HG03095 (cell line): ENCODE results near the gene OPRL1.

Experiments
- ATAC-seq: cut with Tn5 transposase; IDR thresholded peaks from one replicate; pipeline ENCODE4 v1.9.1; 2021; ENCODE audit warnings: moderate library complexity; ENCODE audit not compliant: unreplicated experiment

The OPRL1 gene

DNA sequence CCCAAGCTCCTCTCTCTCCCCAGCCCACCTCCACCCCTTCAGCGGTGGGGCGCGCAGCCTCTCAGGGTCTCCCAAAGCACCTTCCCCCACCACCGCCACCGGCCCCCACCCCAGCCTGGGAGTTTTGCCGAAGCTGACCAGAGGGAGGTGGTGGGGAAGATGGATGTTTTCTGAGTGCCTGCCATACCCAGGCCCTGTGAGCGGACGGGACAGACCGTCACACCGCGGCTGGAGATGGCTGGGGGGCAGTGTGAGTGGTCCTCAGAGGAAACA is 38.2 kb upstream of the OPRL1 start:
- no peak for ATAC-seq

DNA sequence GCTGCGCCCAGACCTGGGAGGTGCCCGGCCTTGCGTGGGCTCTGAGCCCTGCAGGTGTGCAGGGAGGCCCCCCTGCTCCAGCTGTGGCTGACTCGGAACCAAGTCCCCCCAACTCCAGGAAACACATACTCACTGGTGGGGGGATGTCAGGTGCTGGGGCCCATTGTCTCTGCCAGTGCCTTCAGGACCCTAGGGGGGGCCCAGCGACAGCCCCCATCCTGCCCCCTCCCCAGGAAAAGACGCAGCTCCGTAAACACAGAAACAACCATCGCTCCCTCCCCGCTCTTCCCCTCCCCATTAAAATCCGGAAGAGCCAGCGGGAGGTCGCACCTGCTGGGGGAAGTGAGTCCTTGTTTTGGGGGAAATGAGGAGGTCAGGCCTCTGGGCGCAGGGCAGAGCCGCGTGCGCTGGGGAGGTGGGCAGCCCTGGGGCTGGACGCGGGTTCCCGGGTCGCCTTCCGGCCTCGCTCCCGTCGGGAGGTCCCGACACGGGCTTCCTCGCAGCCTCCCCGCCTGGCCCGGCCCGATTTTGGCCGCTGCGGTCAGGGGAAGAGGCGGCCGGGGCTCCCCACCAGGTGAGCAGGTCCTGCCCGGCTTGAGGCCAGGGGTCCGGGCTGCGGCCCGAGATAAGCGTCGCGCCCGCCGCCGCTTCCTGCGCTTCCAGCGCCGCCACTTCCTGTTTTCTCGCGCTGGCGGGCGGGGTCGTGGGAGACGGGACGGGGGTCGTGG is 37.7 kb upstream of the OPRL1 start:
- no peak for ATAC-seq

DNA sequence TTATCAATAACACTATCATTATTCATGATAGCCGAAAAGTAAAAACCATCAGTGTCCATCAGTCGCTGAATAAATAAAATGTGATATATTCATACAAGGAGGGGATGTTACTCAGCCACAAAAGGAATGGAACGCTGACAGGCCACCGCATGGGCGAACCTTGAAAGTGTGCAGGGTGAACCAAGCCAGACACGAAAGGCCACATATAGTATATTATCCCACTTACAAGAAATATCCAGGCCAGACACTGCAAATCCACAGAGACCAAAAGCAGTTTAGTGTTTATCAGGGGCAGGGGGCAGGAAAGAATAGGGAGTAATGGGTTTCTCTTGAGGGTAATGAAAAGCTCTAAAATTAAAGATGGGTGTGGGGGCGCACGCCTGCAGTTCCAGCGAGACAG is 36.1 kb upstream of the OPRL1 start:
- ATAC-seq, result no peak

DNA sequence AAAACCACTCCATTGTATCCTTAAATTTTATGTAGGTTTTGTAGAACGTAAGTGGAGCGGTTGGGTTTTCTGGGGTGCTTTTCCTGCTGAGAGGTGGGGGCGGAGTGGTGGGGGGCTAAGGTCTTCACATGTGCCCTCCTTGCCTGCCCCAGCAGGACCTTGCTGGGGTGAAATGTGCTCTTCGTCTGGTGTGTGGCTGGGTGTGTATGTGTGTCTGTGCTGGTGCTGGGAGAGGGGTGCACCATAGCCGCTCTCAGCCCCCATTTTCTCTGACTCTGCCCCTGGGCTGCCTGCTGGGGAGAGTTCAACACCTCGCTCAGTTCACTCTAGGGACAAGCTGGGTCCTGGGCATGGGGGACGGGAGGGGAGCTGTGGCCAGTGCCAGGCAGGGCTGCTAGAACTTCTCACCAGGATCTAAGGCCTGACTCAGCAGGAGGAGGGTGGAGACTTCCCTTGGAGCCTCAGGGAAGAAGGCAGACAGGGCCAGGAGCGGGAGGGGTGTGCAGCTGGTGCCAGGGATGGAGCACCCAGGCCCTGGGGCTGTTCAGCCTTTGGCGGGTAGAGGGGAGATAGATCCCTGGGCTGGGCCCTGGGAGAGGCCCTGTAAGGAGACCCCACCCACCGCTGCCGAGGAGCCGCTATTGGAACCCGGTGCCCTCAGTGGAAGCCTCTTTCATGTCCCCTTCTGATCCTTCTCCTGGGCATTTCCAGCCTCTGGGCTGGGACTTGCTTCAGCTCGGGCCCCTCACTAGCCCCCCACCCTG is 35.2 kb upstream of the OPRL1 start:
- ATAC-seq, result no peak

DNA sequence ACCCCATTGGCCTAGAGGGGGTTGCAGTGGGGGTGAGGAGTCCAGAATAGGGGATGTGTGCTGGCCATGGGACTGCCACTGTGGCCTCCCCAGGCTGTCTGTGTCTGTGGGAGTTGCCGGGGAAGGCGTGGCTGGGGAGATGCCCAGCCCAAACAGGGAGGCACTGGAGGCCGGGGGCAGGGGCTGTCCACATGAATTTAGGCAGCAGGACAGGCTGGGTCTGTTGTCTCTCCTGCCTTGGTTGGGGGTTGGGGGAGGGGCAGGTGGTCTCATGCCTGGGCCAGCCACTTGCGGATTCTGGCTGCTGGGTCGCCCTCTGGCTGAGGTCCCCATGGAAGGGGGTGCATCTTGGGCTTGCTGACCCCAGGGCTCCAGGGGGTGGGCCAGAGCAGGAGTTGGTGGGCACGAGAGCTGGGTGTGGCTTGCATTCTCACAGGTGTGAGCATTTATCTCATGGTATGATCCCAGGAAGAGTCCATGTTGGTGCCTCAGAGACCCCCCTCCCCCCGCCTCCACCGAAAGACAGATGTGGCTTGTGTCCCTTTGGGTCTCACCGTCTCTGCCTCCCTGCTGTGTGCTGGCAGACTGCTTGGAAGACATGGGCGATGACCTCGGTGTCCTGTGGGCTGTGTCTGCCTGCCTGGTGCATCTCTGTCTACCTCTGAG is 34.4 kb upstream of the OPRL1 start:
- ATAC-seq, result no peak

DNA sequence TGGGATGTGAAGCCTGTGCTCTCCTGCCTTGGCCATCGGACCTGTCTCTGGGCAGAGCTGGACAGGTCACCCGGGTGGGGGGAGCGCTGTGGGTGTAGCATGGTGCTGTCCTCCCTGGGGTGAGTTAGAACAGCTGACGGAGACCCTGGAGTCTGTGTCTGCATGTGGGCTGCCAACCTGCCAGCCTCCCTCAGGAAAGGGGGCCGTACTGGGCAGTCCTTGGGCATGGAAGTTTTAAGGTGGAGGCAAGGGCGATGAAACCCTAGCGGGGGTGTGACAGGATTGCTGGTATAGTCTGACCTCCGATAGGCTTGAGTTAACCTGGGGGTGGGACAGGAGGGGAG is 32.9 kb upstream of the OPRL1 start:
- ATAC-seq, result no peak

DNA sequence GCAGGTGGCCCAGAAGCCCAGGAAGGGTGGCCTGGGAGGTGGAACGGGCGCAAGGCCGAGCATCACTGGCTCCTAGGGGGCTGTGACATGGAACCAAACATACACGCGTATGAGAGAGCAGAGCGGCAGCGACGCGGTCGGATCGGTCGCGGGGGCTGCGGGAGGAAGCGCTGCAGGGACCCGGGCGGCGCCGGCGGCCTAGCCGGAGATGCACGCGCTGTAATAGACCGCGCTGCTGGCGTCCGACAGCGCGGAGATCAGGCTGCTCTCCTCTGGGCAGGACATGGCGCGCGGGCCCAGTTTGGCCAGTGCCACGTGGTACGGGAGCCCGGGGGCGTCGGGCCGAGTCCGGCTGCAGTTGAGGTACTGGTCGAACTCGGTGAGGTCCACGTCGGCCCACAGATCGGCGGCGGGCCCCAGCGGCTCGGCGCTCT is 31.9 kb upstream of the OPRL1 start:
- no peak for ATAC-seq

DNA sequence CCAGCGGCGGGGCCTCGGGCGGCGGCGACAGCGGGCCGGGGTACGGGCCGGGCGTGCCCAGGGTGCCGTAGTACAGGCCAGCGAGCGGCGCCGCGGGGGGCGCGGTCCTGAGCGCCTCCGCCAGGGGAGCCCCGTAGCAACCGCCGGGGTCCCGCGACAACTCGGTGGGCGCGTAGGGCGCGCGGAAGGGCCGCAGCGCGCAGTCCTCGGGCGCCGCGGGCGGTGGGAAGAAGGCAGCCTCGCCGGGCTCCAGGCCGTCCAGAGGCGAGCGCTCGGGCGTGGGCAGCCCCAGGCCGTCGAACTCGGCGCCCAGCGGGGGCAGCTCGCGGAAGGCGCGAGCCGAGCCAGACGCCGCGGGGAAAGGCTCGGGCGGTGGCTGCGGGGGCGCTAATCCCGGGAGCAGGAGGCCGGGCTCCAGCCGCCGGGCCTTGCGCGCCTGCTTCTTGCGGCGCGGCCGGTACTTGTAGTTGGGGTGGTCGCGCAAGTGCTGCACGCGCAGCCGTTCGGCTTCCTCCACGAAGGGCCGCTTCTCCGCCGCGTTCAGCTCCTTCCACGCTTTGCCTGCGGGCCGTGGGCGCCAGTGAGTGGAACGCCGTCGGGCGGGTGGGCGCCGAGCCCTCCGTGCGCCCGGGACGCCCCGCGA is 31.4 kb upstream of the OPRL1 start:
- no peak for ATAC-seq

DNA sequence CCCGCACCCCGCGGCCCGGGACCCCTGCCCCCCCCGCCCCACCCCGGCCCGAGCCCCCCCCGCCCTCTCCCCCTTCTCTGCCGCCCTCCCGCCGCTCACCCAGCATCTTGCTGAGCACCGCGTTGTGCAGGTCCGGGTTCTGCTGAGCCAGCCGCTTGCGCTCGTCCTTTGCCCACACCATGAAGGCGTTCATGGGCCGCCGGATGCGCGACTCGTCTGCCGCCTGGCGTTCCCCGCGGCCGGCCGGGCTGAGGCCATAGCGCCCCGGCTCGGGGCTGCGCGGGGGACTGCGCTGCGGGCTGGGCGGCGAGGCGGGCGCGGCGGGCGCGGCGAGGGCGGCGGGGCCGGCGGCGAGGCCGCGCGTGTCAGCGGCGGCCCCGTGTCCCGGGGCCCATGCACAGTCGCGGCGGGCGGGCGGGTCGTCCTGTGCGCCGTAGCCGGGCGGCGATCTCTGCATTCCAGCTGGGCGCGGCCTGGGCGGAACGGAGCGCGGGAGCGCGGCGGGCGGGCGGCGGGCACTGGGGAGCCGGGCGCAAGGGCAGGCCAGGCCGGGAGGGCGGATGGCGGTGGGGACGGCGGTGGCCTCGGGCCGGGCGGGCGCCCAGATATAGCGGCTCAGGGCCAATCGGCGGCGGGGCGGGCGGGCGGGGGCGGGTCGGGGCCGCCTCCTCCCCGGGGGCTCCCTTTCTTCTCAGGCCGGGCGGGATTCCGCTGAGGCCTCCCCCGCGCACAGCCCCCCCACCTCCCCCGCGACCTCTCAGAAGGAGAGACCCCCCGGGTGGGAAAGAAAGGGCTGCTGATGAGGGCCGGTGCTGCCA is 30.6 kb upstream of the OPRL1 start, which contains the start of gene SOX18:
TSS of gene SOX18 (minus strand) at position 580 of the 818 bp plus-strand sequence. CDS start at position 457, 123 bp downstream.
- no peak for ATAC-seq

DNA sequence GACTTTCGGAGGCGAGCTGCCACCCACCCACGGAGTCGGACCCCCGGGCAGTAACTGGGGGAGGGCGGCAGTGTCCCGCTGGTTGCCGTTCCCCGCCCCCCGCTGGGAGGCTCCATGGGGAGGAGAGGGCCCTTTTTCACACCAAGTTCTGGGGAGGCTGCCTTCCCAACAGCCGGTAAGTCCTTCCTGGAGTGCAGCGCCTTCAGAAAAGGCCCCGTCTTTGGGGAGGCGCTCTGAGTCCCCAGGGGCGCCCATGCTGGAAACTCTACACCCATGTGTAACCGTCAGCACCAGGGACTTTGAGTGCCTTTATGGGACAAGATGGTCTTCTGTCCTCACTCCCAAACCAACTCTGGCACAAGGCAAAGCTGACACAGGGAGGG is 30.0 kb upstream of the OPRL1 start:
- ATAC-seq, result no peak

DNA sequence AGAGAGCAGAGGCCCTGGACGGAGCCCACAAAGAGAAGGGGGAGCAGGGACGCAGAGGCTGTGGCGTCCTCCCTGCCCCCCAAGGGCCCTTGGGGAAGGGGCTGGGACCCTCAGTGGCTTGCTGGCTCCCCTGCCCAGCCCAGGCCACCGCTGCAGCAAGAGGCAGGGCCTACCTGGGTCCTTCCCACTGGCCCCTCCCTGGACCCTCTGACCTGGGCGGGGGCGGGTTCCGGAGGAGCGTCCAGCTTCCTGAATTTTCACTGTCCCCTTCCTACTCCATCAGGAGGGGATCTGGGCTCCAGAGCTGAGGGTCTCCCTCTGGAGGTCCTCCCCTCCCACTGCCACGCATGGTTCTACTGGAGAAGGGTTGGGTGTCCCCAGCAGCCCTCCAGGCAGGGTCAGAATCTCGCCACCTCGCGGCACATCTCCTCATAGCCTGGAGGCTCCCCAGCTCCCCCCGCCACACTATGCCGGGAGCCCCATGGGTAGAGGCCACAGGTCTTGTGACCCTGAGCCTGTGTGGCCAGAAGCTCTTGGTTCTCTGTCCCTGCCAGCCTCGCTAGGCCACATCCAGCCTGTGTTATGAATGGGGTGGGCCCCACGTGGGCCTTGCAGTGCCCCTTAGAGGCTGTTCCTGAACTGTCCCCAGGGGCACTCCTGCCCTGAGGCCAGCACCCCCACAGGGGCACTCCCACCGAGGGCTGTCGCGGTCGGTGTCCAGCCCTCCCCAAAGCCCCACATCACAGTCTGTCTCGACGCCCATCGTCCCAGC is 29.4 kb upstream of the OPRL1 start:
- ATAC-seq, result no peak

DNA sequence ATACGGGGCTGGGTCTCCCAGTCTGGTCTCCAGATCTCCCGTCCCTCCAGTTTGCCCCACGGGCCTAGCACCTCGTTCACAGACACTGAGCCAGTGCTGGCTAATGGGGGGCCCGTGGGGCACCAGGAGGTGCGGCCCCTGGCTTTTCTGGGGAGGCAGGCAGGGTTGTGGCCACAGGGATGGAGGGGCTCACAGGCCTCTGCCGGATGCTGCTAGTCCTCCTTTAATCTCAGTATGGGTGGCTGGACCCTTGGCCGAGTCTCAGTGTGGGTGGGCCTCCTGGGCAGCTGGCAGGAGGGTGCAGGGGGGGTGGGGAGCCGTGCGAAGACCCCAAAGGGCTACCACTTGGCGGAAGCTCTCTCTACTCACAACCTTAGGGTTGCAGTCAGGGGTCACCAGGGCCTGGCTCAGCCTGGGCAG is 28.8 kb upstream of the OPRL1 start:
- no peak for ATAC-seq

DNA sequence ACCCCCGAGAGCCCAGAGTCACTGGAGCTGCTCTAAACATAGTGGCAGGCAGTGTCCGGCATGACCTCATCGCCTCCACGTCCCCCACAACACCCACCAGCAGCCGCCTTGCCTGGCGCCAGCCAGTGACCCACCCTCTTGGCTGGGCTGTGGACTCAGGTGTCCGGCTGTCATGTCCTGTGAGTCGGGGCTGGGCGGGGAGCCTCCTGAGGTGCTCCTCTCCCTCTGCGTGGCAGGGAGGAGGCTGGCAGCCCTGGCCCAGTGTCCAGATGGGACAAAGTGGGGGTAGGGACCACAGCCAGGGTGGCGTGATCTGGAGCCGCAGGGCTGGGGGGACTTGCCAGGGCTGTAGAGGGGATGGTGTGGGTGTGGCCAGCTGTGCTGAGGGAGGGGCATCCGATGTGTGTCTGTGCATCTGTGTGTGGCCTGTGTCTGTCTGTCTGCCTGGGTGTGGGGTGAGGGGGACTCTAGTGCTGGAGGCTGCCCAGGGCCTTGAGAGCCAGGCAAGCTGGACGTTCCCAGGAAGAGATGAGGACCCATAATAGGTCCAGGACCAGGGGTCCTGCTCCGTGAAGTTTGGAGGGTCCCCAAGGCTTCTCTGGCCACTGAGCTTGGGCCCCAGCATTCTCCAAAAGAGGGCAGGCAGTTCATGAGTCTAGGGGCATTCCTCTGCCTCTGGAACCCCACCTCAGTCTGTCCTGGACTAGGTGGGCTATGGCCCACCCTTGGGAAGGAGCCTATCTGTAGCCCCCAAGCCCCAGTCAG is 28.1 kb upstream of the OPRL1 start:
- ATAC-seq, result no peak

DNA sequence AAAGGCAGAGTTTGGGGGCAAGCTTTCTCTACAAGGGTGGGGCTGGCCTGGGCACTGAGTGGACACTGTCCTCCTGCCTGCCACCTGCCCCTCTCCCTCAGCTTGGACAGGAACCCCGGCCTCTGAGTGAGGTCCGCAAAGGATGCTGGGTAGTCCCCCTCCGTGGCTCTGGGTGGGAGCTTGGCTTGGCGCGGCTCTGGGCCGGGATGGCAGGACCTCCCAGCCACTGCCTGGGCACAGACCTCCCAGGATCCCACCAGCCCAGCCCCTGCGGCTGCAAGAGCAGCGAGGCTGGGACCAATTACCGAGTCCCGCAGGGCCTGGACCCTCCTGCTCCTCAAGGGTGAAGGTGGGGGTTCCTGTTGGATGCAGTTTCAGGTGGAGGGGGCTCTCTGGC is 27.6 kb upstream of the OPRL1 start:
- ATAC-seq, result no peak

DNA sequence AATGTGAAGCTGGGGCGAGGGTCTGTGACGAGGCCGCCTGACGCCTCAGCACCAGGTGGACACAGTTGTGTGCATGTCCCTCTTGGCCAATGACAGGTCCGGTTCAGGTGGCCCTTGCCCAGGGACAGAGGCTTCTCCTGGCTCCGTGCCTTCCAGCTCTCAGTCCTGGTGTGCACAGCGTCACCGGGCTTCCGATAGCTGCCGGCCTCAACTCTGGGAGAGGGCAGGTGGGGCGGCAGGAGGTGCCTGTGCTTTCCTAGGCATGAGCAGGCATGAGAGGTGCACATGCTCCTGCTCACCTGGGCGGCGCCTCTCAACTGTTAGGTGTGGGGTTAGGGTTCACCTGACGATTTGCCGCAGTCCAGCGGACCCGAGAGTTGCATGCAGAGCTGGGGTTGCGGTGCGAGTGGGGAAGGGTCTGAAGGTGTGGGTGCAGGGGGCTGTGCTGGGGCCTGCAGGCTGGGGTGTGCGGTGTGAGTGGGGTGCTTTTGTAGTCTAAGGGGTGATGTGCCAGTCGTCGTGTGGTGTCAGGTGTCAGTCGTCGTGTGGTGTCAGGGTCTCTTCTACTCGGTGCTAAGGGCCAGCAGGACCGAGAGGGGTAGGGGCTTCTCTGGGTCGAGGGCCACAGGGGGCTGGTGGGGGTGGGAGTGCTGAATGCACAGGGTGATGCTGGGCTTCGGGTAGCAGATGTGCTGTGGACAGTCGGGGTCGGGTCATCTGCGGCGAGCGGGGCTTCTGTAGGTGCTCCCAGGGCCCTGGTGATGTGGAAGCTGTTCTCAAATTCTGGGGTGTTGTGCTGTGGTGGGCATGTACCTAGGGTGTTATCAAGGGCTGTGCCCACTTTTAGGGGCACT is 26.7 kb upstream of the OPRL1 start:
- ATAC-seq, result no peak

DNA sequence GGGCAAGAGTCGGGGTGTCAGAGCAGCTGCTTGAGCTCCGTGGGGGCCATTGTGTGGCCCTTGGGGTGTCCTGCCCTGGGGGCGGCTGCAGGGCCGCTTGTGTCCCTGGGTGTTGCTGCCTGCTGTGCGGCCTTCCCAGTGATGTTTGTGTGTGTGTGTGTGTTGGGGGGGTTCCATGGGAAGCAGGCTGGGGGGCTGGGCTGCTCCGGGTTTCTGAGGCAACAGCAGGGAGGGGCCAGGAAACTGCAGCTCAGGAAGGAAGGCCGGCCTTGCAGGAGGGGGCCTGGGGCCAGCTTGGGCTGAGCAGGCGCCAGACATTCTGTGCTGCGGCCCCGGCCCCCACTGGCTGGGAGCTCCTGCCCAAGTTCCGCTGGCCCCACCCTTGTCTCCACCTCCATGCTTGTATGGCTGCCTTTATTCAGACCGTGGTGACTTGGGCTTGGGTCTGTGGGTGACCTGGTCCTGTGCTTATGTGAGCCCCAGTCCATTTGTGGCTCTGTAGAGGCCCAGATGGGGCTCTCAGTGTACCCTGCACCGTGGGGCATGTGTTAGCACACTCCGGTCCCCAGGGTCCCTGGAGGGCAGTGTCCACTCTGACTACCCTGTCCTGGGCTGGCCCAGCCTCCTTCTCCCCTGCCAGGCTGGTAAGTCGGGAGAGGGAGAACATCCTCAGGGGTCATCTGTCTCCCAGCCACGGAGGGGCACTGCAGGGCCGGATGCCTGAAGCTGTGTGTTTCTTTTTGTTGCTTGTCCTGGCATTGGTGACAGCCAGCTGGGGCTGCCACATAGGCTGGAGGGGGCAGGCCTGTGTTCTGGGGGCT is 25.8 kb upstream of the OPRL1 start:
- ATAC-seq, result no peak

DNA sequence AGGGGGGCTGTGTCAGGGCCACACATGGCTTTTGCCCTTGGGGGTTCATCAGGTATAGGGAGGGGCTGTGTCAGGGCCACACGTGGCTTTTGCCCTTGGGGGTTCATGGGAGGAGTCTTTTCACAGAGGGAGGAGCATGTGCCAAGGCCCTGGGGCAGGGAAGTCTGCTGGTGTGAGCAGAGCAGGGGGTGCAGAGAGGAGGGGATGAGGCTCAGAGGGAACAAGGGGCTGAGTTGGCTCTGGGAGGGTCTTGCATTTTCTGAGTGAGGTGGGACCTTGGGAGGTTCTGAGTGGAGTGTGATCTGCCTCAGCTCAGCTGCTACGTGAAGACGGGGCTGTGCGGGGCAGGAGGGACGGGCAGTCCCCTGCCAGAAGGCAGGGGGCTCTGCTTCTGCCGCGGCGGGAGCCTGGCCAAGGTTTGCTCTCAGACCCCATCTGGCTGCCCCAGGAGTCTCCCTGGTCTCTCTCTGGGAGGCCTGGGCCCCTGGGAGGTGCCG is 24.4 kb upstream of the OPRL1 start:
- ATAC-seq, result no peak
